HepG2 (cell line): ENCODE results near the gene SAA1. TPM values are rescaled to one million over a fixed set of nuclear protein-coding genes. Genes with fewer than 3 reads are reported as not detected.

ENCODE experiments used
- ATAC-seq: fragments of 200-7000 bp; cut with Tn5 transposase; 3 replicates; pipeline ENCODE4 v1.9.1; 2020; ENCODE audit warnings: mild to moderate bottlenecking, moderate library complexity
- BruUV-seq: library from RNA; stranded (reverse); fragments of 400-500 nt; replicated peaks from 2 replicates; lab custom pipeline; 2021; lab: Mats Ljungman, UMichigan
- CTCF ChIA-PET: fragments of 300-600 bp; formaldehyde crosslinking; extraction: SDS; loops from one replicate; lab custom pipeline; 2021; ENCODE audit warnings: low total read pairs, inconsistent platforms, low intra/inter-chr PET ratio; lab: Yijun Ruan, JAX
- POLR2A ChIA-PET: fragments of 350-600 bp; sonication (Branson Sonifier 250); formaldehyde crosslinking; loops from one replicate; lab custom pipeline; 2020; ENCODE audit warnings: antibody characterized with exemption, inconsistent platforms; lab: Yijun Ruan, JAX
- DNase-seq: peaks from one replicate; pipeline ENCODE4 v3.0.0-alpha.2; 2015; ENCODE audit warnings: low spot score
- FAIRE-seq: peaks from 3 replicates; lab custom pipeline; 2011; peaks lifted over from hg19 to GRCh38; lab: Jason Lieb, UNC
- H2AFZ ChIP-seq: one replicate; pipeline ENCODE4 v1.6.1; 2011; ENCODE audit warnings: low read length, inconsistent platforms
- H3K27ac ChIP-seq: fragments of 300-600 bp; 3 replicates; pipeline ENCODE4 v1.8.0; 2011; ENCODE audit warnings: mixed run types, mild to moderate bottlenecking, mixed read lengths, low read length, inconsistent platforms; ENCODE audit not compliant: insufficient read depth; ENCODE audit errors: extremely low read length
- H3K27me3 ChIP-seq, 2 experiments: fragments of 200-600 bp in 1 of 2; 2 replicates in 1 of 2; 3 replicates in 1 of 2; pipeline versions ENCODE4 v1.6.0 to v1.8.0; 2011; ENCODE audit warnings: low read length in 2 of 2, mild to moderate bottlenecking in 2 of 2, moderate library complexity in 2 of 2, inconsistent platforms in 1 of 2; ENCODE audit not compliant: insufficient read depth in 2 of 2, control insufficient read depth in 1 of 2
- H3K36me3 ChIP-seq, 2 experiments: fragments of 200-600 bp in 1 of 2; replicated peaks in 1 of 2; 2 replicates in 1 of 2; 3 replicates in 1 of 2; pipeline versions ENCODE4 v1.5.1 to v1.8.0; 2011; ENCODE audit warnings: low read length in 2 of 2, inconsistent platforms in 1 of 2; ENCODE audit not compliant: insufficient read depth in 2 of 2, control insufficient read depth in 1 of 2
- H3K4me1 ChIP-seq: 2 replicates; pipeline ENCODE4 v1.5.1; 2012; ENCODE audit warnings: low read length, inconsistent platforms; ENCODE audit not compliant: insufficient read depth
- H3K4me2 ChIP-seq: 2 replicates; pipeline ENCODE4 v1.6.0; 2011; ENCODE audit warnings: low read depth, low read length, inconsistent platforms
- H3K4me3 ChIP-seq, 3 experiments: fragments of 200-600 bp in 1 of 3; sonication (generic), shearing (Covaris generic) in 1 of 3; replicated peaks in 1 of 3; 2 replicates each; pipeline ENCODE4 v1.5.1; 2011 to 2016; ENCODE audit warnings: low read length in 3 of 3, inconsistent platforms in 2 of 3, low read depth in 2 of 3, mild to moderate bottlenecking in 2 of 3, control low read depth in 1 of 3, mixed read lengths in 1 of 3; ENCODE audit not compliant: insufficient read depth in 1 of 3
- H3K79me2 ChIP-seq: one replicate; pipeline ENCODE4 v1.6.1; 2011; ENCODE audit warnings: low read length, inconsistent platforms; ENCODE audit not compliant: insufficient read depth
- H3K9ac ChIP-seq: 2 replicates; pipeline ENCODE4 v1.6.0; 2011; ENCODE audit warnings: mild to moderate bottlenecking, low read depth, low read length, inconsistent platforms; ENCODE audit not compliant: insufficient read depth
- H3K9me3 ChIP-seq: 2 replicates; pipeline ENCODE4 v1.5.1; 2012; ENCODE audit warnings: mild to moderate bottlenecking, low read length
- H4K20me1 ChIP-seq: 2 replicates; pipeline ENCODE4 v1.6.0; 2011; ENCODE audit warnings: inconsistent platforms, mild to moderate bottlenecking, low read length, moderate library complexity; ENCODE audit not compliant: insufficient read depth
- CCDC6 ChIP-seq: sonication (generic); formaldehyde crosslinking; IDR thresholded peaks from 2 replicates; pipeline ENCODE4 v1.8.1; 2022; ENCODE audit warnings: mild to moderate bottlenecking, missing genetic modification reagents, moderate library complexity
- FLYWCH1 ChIP-seq: sonication (generic); formaldehyde crosslinking; IDR thresholded peaks from 2 replicates; pipeline ENCODE4 v1.8.1; 2023; ENCODE audit warnings: mild to moderate bottlenecking, missing genetic modification reagents
- GTF2F1 ChIP-seq: fragments of 150-350 bp; IDR thresholded peaks from 2 replicates; pipeline ENCODE4 v1.6.1; 2014; ENCODE audit warnings: low read length
- HNRNPUL1 ChIP-seq: fragments of 200-400 bp; formaldehyde crosslinking; IDR thresholded peaks from 2 replicates; pipeline ENCODE4 v1.6.1; 2017; ENCODE audit warnings: low read depth, mild to moderate bottlenecking, low read length, moderate library complexity
- MAX ChIP-seq: IDR thresholded peaks from 2 replicates; pipeline ENCODE4 v1.6.1; 2012; ENCODE audit warnings: inconsistent platforms
- SRSF4 ChIP-seq: fragments of 200-400 bp; formaldehyde crosslinking; IDR thresholded peaks from one replicate; pipeline ENCODE4 v1.6.1; 2018; ENCODE audit warnings: mild to moderate bottlenecking, low read depth, low read length, moderate library complexity; ENCODE audit not compliant: poor library complexity, severe bottlenecking
- STAT6 ChIP-seq: sonication (generic); formaldehyde crosslinking; IDR thresholded peaks from 2 replicates; pipeline ENCODE4 v1.4.0; 2020; ENCODE audit warnings: missing genetic modification reagents, mild to moderate bottlenecking, borderline replicate concordance
- TBX3 ChIP-seq: fragments of 450-650 bp; IDR thresholded peaks from 2 replicates; pipeline ENCODE4 v1.6.1; 2017; ENCODE audit warnings: antibody characterized with exemption, mild to moderate bottlenecking, inconsistent platforms, borderline replicate concordance
- TOPORS ChIP-seq: sonication (generic); formaldehyde crosslinking; IDR thresholded peaks from 2 replicates; pipeline ENCODE4 v1.8.0; 2023; ENCODE audit warnings: mild to moderate bottlenecking, missing genetic modification reagents
- ZBTB43 ChIP-seq: sonication (generic); formaldehyde crosslinking; conservative IDR thresholded peaks from 2 replicates; pipeline ENCODE4 v1.4.0; 2020; ENCODE audit warnings: missing genetic modification reagents
- ZNF207 ChIP-seq: fragments of 450-650 bp; IDR thresholded peaks from 2 replicates; pipeline ENCODE4 v1.6.1; 2016; ENCODE audit warnings: antibody characterized with exemption, borderline replicate concordance
- ZNF235 ChIP-seq: sonication (generic); formaldehyde crosslinking; IDR thresholded peaks from 2 replicates; pipeline ENCODE4 v1.8.1; 2023; ENCODE audit warnings: mild to moderate bottlenecking, missing genetic modification reagents, borderline replicate concordance
- ZNF362 ChIP-seq: sonication (generic); formaldehyde crosslinking; IDR thresholded peaks from 2 replicates; pipeline ENCODE4 v1.4.0; 2020; ENCODE audit warnings: missing genetic modification reagents, mild to moderate bottlenecking, borderline replicate concordance
- ZNF556 ChIP-seq: sonication (generic); formaldehyde crosslinking; IDR thresholded peaks from 2 replicates; pipeline ENCODE4 v1.4.0; 2020; ENCODE audit warnings: mild to moderate bottlenecking, missing genetic modification reagents, borderline replicate concordance
- WGBS: methylation state at CpG from one replicate; pipeline ENCODE4 v1.1.6; 2017; ENCODE audit warnings: low lambda C conversion rate; 5-methylcytosine and 5-hydroxymethylcytosine counted together
- in situ Hi-C: cut with HindIII; loops from 2 replicates; pipeline ENCODE4 v1.10.0; 2017; ENCODE audit warnings: low pct_unique_long_range_greater_than_20kb; ENCODE audit not compliant: extremely low pct_ligation_motif_present
- intact Hi-C: fragments of 100-400 bp; cut with micrococcal nuclease; formaldehyde crosslinking; loops from one replicate; pipeline ENCODE4 v1.10.0; 2022; ENCODE audit not compliant: unreplicated experiment
- polyA plus RNA-seq, 8 experiments: library from polyadenylated mRNA; depleted of rRNA in 3 of 8; stranded (reverse) in 7 of 8; unstranded in 1 of 8; fragments of >200 nt; fragmentation: Illumina TruSeq in 4 of 8; extraction: Trizol in 4 of 8; gene quantifications; 2 replicates each; pipeline versions ENCODE4 v1.2.1 to v1.2.3, GENCODE V29; 2011 to 2016; ENCODE audit warnings: low read depth in 4 of 8, missing spikeins in 1 of 8, mixed read lengths in 1 of 8; ENCODE audit not compliant: insufficient read depth in 1 of 8
- total RNA-seq, 5 experiments: library from RNA; depleted of rRNA; stranded (reverse); fragments of >200 nt; fragmentation: Illumina TruSeq; extraction: Trizol; gene quantifications; 2 replicates each; pipeline ENCODE4 v1.2.3, GENCODE V29; 2016; ENCODE audit warnings: low read depth in 1 of 5
- TF ChIP-seq, protein P1 (sequence below): sonication (generic); formaldehyde crosslinking; IDR thresholded peaks from 2 replicates; pipeline ENCODE4 v1.5.0; 2020; ENCODE audit warnings: mild to moderate bottlenecking, missing genetic modification reagents

The SAA1 gene
- total and polyA plus RNA-seq, 2 of the 13 experiments (the other 11 are each of a cell fraction or from before 2014, with no cell fraction given): not detected

DNA sequence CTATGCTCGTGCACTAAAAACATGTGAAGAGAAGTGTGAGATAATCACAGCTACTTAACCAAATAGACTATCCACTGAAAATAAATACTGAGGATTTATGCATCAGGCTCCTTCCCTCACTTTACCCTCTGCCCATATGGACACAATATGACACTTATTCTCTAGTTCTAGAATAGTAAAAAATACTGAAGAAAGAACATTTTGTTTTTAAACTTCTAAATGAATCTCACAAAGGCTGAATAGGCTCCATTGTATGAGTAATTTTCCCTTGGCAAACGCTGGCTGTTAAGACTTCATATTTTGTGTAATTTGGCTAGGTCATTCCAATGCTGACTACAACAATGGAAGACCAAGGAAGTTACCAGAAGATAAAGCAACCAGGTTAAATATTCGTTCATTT, 45.9 kb downstream of the SAA1 start (continued):
- no peak for TF ChIP-seq SRSF4
- TF ChIP-seq HNRNPUL1: no peak
- no peak for TF ChIP-seq ZBTB43 (CRISPR knock-in tag)
- TF ChIP-seq ZNF207: no peak

GRCh38 chr11:18312663-18313420, 46.8 kb downstream of the SAA1 start:
- Histone ChIP-seq H3K79me2 (peaks cover 12% of the 10 kb centered on the region), H3K27ac (no peak overlapping the region), H3K9me3 (no peaks in the 10 kb centered on the region), H3K4me2 (no peak overlapping the region), H3K4me3 (no peak overlapping the region), H2AFZ (no peak overlapping the region), H3K36me3 (peaks cover 3 to 31% of the 10 kb centered on the region in 2 experiments; a peak in 4 of 5 replicates), H4K20me1 (no peaks in the 10 kb centered on the region), H3K4me1 (peaks cover 10% of the 10 kb centered on the region), H3K27me3 (no peaks in the 10 kb centered on the region), H3K9ac (no peak overlapping the region)
- in situ Hi-C loops (no loop called here), intact Hi-C loops (no loop called here)
- POLR2A ChIA-PET: interaction anchor here (1.6 kb wide), 1 partner anchor 9 kb away, joined by 5 read pairs; the partner anchor contains the start of gene HPS5
- no peak for FAIRE-seq
- CTCF ChIA-PET: no interaction called here
- 100% methylated on average over 2 of the region's 2 CpGs for WGBS
- no peak for DNase-seq
- no peak for ATAC-seq
- no TSS peak for BruUV-seq
- TF ChIP-seq ZNF235 (CRISPR knock-in tag) (no peak), GTF2F1 (no peak), CCDC6 (CRISPR knock-in tag) (no peak), ZNF556 (CRISPR knock-in tag) (no peak), FLYWCH1 (CRISPR knock-in tag) (no peak), TBX3 (no peak), ZNF362 (CRISPR knock-in tag) (no peak), TOPORS (CRISPR knock-in tag) (no peak), MAX (no peak), STAT6 (CRISPR knock-in tag) (no peak)
- TF ChIP-seq, protein P1, sequence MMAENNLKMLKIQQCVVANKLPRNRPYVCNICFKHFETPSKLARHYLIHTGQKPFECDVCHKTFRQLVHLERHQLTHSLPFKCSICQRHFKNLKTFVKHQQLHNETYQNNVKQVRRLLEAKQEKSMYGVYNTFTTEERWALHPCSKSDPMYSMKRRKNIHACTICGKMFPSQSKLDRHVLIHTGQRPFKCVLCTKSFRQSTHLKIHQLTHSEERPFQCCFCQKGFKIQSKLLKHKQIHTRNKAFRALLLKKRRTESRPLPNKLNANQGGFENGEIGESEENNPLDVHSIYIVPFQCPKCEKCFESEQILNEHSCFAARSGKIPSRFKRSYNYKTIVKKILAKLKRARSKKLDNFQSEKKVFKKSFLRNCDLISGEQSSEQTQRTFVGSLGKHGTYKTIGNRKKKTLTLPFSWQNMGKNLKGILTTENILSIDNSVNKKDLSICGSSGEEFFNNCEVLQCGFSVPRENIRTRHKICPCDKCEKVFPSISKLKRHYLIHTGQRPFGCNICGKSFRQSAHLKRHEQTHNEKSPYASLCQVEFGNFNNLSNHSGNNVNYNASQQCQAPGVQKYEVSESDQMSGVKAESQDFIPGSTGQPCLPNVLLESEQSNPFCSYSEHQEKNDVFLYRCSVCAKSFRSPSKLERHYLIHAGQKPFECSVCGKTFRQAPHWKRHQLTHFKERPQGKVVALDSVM (CRISPR knock-in tag): no peak
